HepG2 (cell line): ENCODE data around the gene KCNH8. TPM values are rescaled to one million over a fixed set of nuclear protein-coding genes. Genes with fewer than 3 reads are reported as not detected.
A peak's percentile ranks its signal among the peaks of the same experiment; 100 is the strongest.

Source experiments
- ATAC-seq: fragments of 200-7000 bp; cut with Tn5 transposase; 3 replicates; pipeline ENCODE4 v1.9.1; 2020; ENCODE audit warnings: mild to moderate bottlenecking, moderate library complexity
- BruUV-seq: library from RNA; stranded (reverse); fragments of 400-500 nt; replicated peaks from 2 replicates; lab custom pipeline; 2021; lab: Mats Ljungman, UMichigan
- CTCF ChIA-PET: fragments of 300-600 bp; formaldehyde crosslinking; extraction: SDS; loops from one replicate; lab custom pipeline; 2021; ENCODE audit warnings: low total read pairs, inconsistent platforms, low intra/inter-chr PET ratio; lab: Yijun Ruan, JAX
- POLR2A ChIA-PET: fragments of 350-600 bp; sonication (Branson Sonifier 250); formaldehyde crosslinking; loops from one replicate; lab custom pipeline; 2020; ENCODE audit warnings: antibody characterized with exemption, inconsistent platforms; lab: Yijun Ruan, JAX
- DNase-seq: peaks from one replicate; pipeline ENCODE4 v3.0.0-alpha.2; 2015; ENCODE audit warnings: low spot score
- FAIRE-seq: peaks from 3 replicates; lab custom pipeline; 2011; peaks lifted over from hg19 to GRCh38; lab: Jason Lieb, UNC
- H2AFZ ChIP-seq: one replicate; pipeline ENCODE4 v1.6.1; 2011; ENCODE audit warnings: low read length, inconsistent platforms
- H3K27ac ChIP-seq: fragments of 300-600 bp; 3 replicates; pipeline ENCODE4 v1.8.0; 2011; ENCODE audit warnings: mixed run types, mild to moderate bottlenecking, mixed read lengths, low read length, inconsistent platforms; ENCODE audit not compliant: insufficient read depth; ENCODE audit errors: extremely low read length
- H3K27me3 ChIP-seq, 2 experiments: fragments of 200-600 bp in 1 of 2; 2 replicates in 1 of 2; 3 replicates in 1 of 2; pipeline versions ENCODE4 v1.6.0 to v1.8.0; 2011; ENCODE audit warnings: low read length in 2 of 2, mild to moderate bottlenecking in 2 of 2, moderate library complexity in 2 of 2, inconsistent platforms in 1 of 2; ENCODE audit not compliant: insufficient read depth in 2 of 2, control insufficient read depth in 1 of 2
- H3K36me3 ChIP-seq, 2 experiments: fragments of 200-600 bp in 1 of 2; replicated peaks in 1 of 2; 2 replicates in 1 of 2; 3 replicates in 1 of 2; pipeline versions ENCODE4 v1.5.1 to v1.8.0; 2011; ENCODE audit warnings: low read length in 2 of 2, inconsistent platforms in 1 of 2; ENCODE audit not compliant: insufficient read depth in 2 of 2, control insufficient read depth in 1 of 2
- H3K4me1 ChIP-seq: 2 replicates; pipeline ENCODE4 v1.5.1; 2012; ENCODE audit warnings: low read length, inconsistent platforms; ENCODE audit not compliant: insufficient read depth
- H3K4me2 ChIP-seq: 2 replicates; pipeline ENCODE4 v1.6.0; 2011; ENCODE audit warnings: low read depth, low read length, inconsistent platforms
- H3K4me3 ChIP-seq, 3 experiments: fragments of 200-600 bp in 1 of 3; sonication (generic), shearing (Covaris generic) in 1 of 3; replicated peaks in 1 of 3; 2 replicates each; pipeline ENCODE4 v1.5.1; 2011 to 2016; ENCODE audit warnings: low read length in 3 of 3, inconsistent platforms in 2 of 3, low read depth in 2 of 3, mild to moderate bottlenecking in 2 of 3, control low read depth in 1 of 3, mixed read lengths in 1 of 3; ENCODE audit not compliant: insufficient read depth in 1 of 3
- H3K79me2 ChIP-seq: one replicate; pipeline ENCODE4 v1.6.1; 2011; ENCODE audit warnings: low read length, inconsistent platforms; ENCODE audit not compliant: insufficient read depth
- H3K9ac ChIP-seq: 2 replicates; pipeline ENCODE4 v1.6.0; 2011; ENCODE audit warnings: mild to moderate bottlenecking, low read depth, low read length, inconsistent platforms; ENCODE audit not compliant: insufficient read depth
- H3K9me3 ChIP-seq: 2 replicates; pipeline ENCODE4 v1.5.1; 2012; ENCODE audit warnings: mild to moderate bottlenecking, low read length
- H4K20me1 ChIP-seq: 2 replicates; pipeline ENCODE4 v1.6.0; 2011; ENCODE audit warnings: inconsistent platforms, mild to moderate bottlenecking, low read length, moderate library complexity; ENCODE audit not compliant: insufficient read depth
- CTCF ChIP-seq: sonication (generic); formaldehyde crosslinking; IDR thresholded peaks from 2 replicates; pipeline ENCODE4 v1.5.0; 2020; ENCODE audit warnings: mild to moderate bottlenecking, missing genetic modification reagents, moderate library complexity
- PCBP1 ChIP-seq: fragments of 200-400 bp; formaldehyde crosslinking; IDR thresholded peaks from 2 replicates; pipeline ENCODE4 v1.6.1; 2017; ENCODE audit warnings: mild to moderate bottlenecking, low read depth, low read length, borderline replicate concordance
- PTBP1 ChIP-seq: fragments of 200-400 bp; formaldehyde crosslinking; IDR thresholded peaks from 2 replicates; pipeline ENCODE4 v1.6.1; 2018; ENCODE audit warnings: low read length, low read depth; ENCODE audit not compliant: poor library complexity, severe bottlenecking
- RARA ChIP-seq: IDR thresholded peaks from 2 replicates; pipeline ENCODE4 v1.6.1; 2016; ENCODE audit warnings: missing genetic modification reagents, missing compliant biosample characterization
- STAG1 ChIP-seq: sonication (generic); formaldehyde crosslinking; IDR thresholded peaks from 2 replicates; pipeline ENCODE4 v1.4.0; 2020; ENCODE audit warnings: missing genetic modification reagents
- ZNF646 ChIP-seq: sonication (generic); formaldehyde crosslinking; IDR thresholded peaks from 2 replicates; pipeline ENCODE4 v1.9.0; 2021; ENCODE audit warnings: mild to moderate bottlenecking, missing genetic modification reagents
- WGBS: methylation state at CpG from one replicate; pipeline ENCODE4 v1.1.6; 2017; ENCODE audit warnings: low lambda C conversion rate; 5-methylcytosine and 5-hydroxymethylcytosine counted together
- in situ Hi-C: cut with HindIII; loops from 2 replicates; pipeline ENCODE4 v1.10.0; 2017; ENCODE audit warnings: low pct_unique_long_range_greater_than_20kb; ENCODE audit not compliant: extremely low pct_ligation_motif_present
- intact Hi-C: fragments of 100-400 bp; cut with micrococcal nuclease; formaldehyde crosslinking; loops from one replicate; pipeline ENCODE4 v1.10.0; 2022; ENCODE audit not compliant: unreplicated experiment
- polyA plus RNA-seq, 8 experiments: library from polyadenylated mRNA; depleted of rRNA in 3 of 8; stranded (reverse) in 7 of 8; unstranded in 1 of 8; fragments of >200 nt; fragmentation: Illumina TruSeq in 4 of 8; extraction: Trizol in 4 of 8; gene quantifications; 2 replicates each; pipeline versions ENCODE4 v1.2.1 to v1.2.3, GENCODE V29; 2011 to 2016; ENCODE audit warnings: low read depth in 4 of 8, missing spikeins in 1 of 8, mixed read lengths in 1 of 8; ENCODE audit not compliant: insufficient read depth in 1 of 8
- total RNA-seq, 5 experiments: library from RNA; depleted of rRNA; stranded (reverse); fragments of >200 nt; fragmentation: Illumina TruSeq; extraction: Trizol; gene quantifications; 2 replicates each; pipeline ENCODE4 v1.2.3, GENCODE V29; 2016; ENCODE audit warnings: low read depth in 1 of 5

Gene KCNH8
- total and polyA plus RNA-seq, 2 of the 13 experiments (the other 11 are each of a cell fraction or from before 2014, with no cell fraction given), result 0.04 TPM; not detected in 1

- in situ Hi-C loops, result no loop called here
- WGBS, result 2% methylated on average over 6 of the region's 6 CpGs
- POLR2A ChIA-PET, result no interaction called here
- no peak overlapping the region for H3K4me2 ChIP-seq
- intact Hi-C loops, result loop anchor here (1.0 to 5.0 kb wide), 2 partner anchors 186 to 404 kb away; no protein-coding TSS in a partner anchor
- DNase-seq (peak; percentile 1), ATAC-seq (no peak), FAIRE-seq (no peak)
- no peak overlapping the region for H3K27ac ChIP-seq
- no peaks in the 10 kb centered on the region for H4K20me1 ChIP-seq
- no peaks in the 10 kb centered on the region for H3K79me2 ChIP-seq
- TF ChIP-seq CTCF (peak; percentile 17; the same call in 1 of the 2 replicates), STAG1 (CRISPR knock-in tag) (peak; percentile 32), RARA (CRISPR knock-in tag) (no peak), PTBP1 (no peak)
- H3K36me3 ChIP-seq, result no peaks in the 10 kb centered on the region
- no peak overlapping the region for H3K9ac ChIP-seq
- BruUV-seq, result no TSS peak
- H2AFZ ChIP-seq, result no peak overlapping the region
- H3K27me3 ChIP-seq, result no peaks in the 10 kb centered on the region
- no peaks in the 10 kb centered on the region for H3K9me3 ChIP-seq
- no peak overlapping the region for H3K4me3 ChIP-seq
- CTCF ChIA-PET, result no interaction called here
- no peaks in the 10 kb centered on the region for H3K4me1 ChIP-seq
These were observed 102.8 kb downstream of the KCNH8 start for GRCh38 chr3:19250959-19251610.

- CTCF ChIA-PET, result no interaction called here
- POLR2A ChIA-PET, result no interaction called here
- no peak for TF ChIP-seq ZNF646
- no peak for TF ChIP-seq PCBP1
These were observed 105.9 kb downstream of the KCNH8 start for GRCh38 chr3:19254189-19254588.

More at GRCh38 chr3:19254189-19254588, 105.9 kb downstream of the KCNH8 start:
- Histone ChIP-seq H3K4me3 (no peak overlapping the region), H3K79me2 (no peaks in the 10 kb centered on the region), H4K20me1 (no peaks in the 10 kb centered on the region), H3K9me3 (no peaks in the 10 kb centered on the region), H3K36me3 (no peaks in the 10 kb centered on the region), H2AFZ (no peak overlapping the region), H3K27me3 (no peaks in the 10 kb centered on the region), H3K27ac (no peak overlapping the region), H3K9ac (no peak overlapping the region), H3K4me2 (no peak overlapping the region), H3K4me1 (no peaks in the 10 kb centered on the region)
- FAIRE-seq (no peak), ATAC-seq (no peak), DNase-seq (no peak)
- WGBS, result 1% methylated on average over 2 of the region's 2 CpGs
- in situ Hi-C loops (no loop called here), intact Hi-C loops (loop anchor here (5.0 kb wide), 1 partner anchor 407 kb away; no protein-coding TSS in a partner anchor)
- BruUV-seq, result no TSS peak
